Measurements from ENCODE around the gene HACL1.

- TF ChIP-seq POLR2A (IDR thresholded peaks at IDR 0.05) = no peak
- TF ChIP-seq CTCF (IDR thresholded peaks at IDR 0.05) = no peak
These were observed 75.6 kb downstream of the HACL1 start for GRCh38 chr3:15525790-15526189.
